Ascending aorta (tissue), 2 donors: Measurements from ENCODE around the gene ST6GALNAC6. TPM values are rescaled to one million over a fixed set of nuclear protein-coding genes. Genes with fewer than 3 reads are reported as not detected.

Source experiments
- DNase-seq, 2 donors: peaks; one replicate each; pipeline ENCODE4 v3.0.0-alpha.2; 2019; ENCODE audit warnings: low spot score in 2 of 2
- H3K27ac ChIP-seq, 2 donors: fragments of 200-600 bp; sonication (generic); one replicate each; pipeline ENCODE4 v1.5.1; 2016 to 2017; ENCODE audit warnings: mild to moderate bottlenecking in 1 of 2
- H3K27me3 ChIP-seq: fragments of 200-600 bp; sonication (generic); one replicate; pipeline ENCODE4 v1.5.1; 2017
- H3K36me3 ChIP-seq, 2 donors: fragments of 200-600 bp; sonication (generic); one replicate each; pipeline ENCODE4 v1.5.1; 2016
- H3K4me1 ChIP-seq, 2 donors: fragments of 200-600 bp; sonication (generic); one replicate each; pipeline ENCODE4 v1.5.1; 2016 to 2017; ENCODE audit warnings: mild to moderate bottlenecking in 1 of 2
- H3K4me3 ChIP-seq, 2 donors: fragments of 200-600 bp; sonication (generic); one replicate each; pipeline ENCODE4 v1.5.1; 2016 to 2017; ENCODE audit warnings: mild to moderate bottlenecking in 1 of 2
- H3K9me3 ChIP-seq, 2 donors: fragments of 200-600 bp; sonication (generic); one replicate each; pipeline ENCODE4 v1.5.1; 2016
- intact Hi-C: fragments of 100-400 bp; cut with DNase I; formaldehyde crosslinking; loops from one replicate; pipeline ENCODE4 v1.15.1; 2023
- total RNA-seq: library from RNA; depleted of rRNA; stranded (reverse); fragments of >200 nt; gene quantifications from one replicate; pipeline ENCODE4 v1.1.0, GENCODE V29; 2016
- TF ChIP-seq, protein P1 (sequence below), 3 experiments: fragments of 200-600 bp in 2 of 3; fragments of 450-650 bp in 1 of 3; sonication (generic) in 2 of 3; IDR thresholded peaks; one replicate each; pipeline ENCODE4 v1.5.1; 2016 to 2019; ENCODE audit warnings: antibody characterized with exemption in 3 of 3, mild to moderate bottlenecking in 1 of 3, moderate library complexity in 1 of 3

The ST6GALNAC6 gene
- total RNA-seq, 1 donor from 2014 or later, result 172 TPM

GRCh38 chr9:127876026-127876763 is 23.2 kb downstream of the ST6GALNAC6 start:
- intact Hi-C loops, result loop anchor here (2.0 kb wide), 2 partner anchors 21 to 43 kb away; no protein-coding TSS in a partner anchor
- peak overlapping the region; percentile 65 to 67 for H3K4me3 ChIP-seq
- peak overlapping the region; percentile 76 to 80 for H3K27ac ChIP-seq
- no peaks in the 10 kb centered on the region for H3K9me3 ChIP-seq
- H3K27me3 ChIP-seq, result no peaks in the 10 kb centered on the region
- TF ChIP-seq, protein P1, sequence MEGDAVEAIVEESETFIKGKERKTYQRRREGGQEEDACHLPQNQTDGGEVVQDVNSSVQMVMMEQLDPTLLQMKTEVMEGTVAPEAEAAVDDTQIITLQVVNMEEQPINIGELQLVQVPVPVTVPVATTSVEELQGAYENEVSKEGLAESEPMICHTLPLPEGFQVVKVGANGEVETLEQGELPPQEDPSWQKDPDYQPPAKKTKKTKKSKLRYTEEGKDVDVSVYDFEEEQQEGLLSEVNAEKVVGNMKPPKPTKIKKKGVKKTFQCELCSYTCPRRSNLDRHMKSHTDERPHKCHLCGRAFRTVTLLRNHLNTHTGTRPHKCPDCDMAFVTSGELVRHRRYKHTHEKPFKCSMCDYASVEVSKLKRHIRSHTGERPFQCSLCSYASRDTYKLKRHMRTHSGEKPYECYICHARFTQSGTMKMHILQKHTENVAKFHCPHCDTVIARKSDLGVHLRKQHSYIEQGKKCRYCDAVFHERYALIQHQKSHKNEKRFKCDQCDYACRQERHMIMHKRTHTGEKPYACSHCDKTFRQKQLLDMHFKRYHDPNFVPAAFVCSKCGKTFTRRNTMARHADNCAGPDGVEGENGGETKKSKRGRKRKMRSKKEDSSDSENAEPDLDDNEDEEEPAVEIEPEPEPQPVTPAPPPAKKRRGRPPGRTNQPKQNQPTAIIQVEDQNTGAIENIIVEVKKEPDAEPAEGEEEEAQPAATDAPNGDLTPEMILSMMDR (IDR thresholded peaks at IDR 0.05), result no peak
- H3K36me3 ChIP-seq, result peaks cover 5 to 16% of the 10 kb centered on the region in 2 donors
- H3K4me1 ChIP-seq, result peaks cover 24 to 44% of the 10 kb centered on the region in 2 donors
- DNase-seq, result no peak

- Histone ChIP-seq H3K36me3 (peaks cover 5 to 23% of the 10 kb centered on the region in 2 donors), H3K4me3 (peak overlapping the region in 1 of 2 donors; percentile 67), H3K27me3 (no peaks in the 10 kb centered on the region), H3K27ac (peak overlapping the region; percentile 76 to 80), H3K4me1 (peaks cover 24 to 44% of the 10 kb centered on the region in 2 donors), H3K9me3 (no peaks in the 10 kb centered on the region)
- TF ChIP-seq, protein P1 (IDR thresholded peaks at IDR 0.05), result no peak
- intact Hi-C loops, result no loop called here
- no peak for DNase-seq
These were observed 24.0 kb downstream of the ST6GALNAC6 start for GRCh38 chr9:127875306-127875966.

DNA sequence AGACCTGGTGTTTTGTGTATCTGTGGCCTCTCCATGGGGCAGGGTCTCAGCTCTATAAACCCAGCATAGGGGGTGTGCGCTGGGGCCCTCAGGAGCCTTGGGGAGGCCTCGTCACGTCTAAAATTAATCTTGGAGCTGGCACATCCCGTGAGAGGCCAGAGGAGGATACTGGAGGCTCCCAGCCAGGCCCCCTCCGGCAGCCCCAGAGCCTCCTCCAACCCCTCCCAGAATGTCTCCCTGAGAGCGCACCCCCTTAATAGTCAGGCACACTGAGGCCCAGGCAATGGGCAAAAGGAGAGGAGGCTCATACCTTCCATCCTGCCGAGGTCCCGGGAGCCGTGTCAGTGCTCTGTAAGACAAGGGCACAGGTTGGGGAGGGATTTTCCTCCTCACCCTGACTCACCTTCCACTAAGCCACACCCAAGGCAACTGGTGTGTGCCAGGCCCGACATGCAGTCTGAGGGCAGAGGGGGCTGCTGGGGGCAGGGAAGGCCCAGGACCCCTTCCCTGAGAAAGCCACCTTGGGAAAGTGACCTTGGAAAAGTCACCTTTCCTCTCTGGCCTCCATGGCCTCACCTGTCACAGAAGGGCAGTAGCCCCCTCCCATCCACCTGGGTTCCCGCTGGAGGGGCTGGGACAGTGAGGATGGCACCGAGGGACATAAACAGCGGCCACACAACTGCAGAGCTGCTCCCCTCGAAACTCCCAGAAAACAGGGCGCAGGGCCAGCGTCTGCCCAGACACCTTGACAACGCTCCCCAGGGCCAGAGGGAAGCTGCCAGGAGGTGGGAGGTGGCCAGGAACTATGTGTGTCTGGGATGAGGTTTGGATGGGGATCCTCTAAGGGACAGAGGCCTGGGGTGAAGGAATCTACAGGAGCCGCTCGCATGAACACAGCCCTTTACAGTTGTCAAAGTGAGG is 24.8 kb downstream of the ST6GALNAC6 start:
- peaks cover 24 to 44% of the 10 kb centered on the region in 2 donors for H3K4me1 ChIP-seq
- H3K27ac ChIP-seq, result peak overlapping the region; percentile 76 to 80
- H3K27me3 ChIP-seq, result no peaks in the 10 kb centered on the region
- H3K4me3 ChIP-seq, result peak overlapping the region; percentile 23 to 67
- no peaks in the 10 kb centered on the region for H3K9me3 ChIP-seq
- TF ChIP-seq, protein P1 (IDR thresholded peaks at IDR 0.05), result no peak
- intact Hi-C loops, result loop anchor here (1.0 to 5.0 kb wide), 2 partner anchors 72 to 89 kb away; partner anchors contain the start of gene FPGS
- H3K36me3 ChIP-seq, result peaks cover 5 to 25% of the 10 kb centered on the region in 2 donors
- no peak for DNase-seq

GRCh38 chr9:127873886-127874285 is 25.5 kb downstream of the ST6GALNAC6 start:
- peak in 1 of 2 donors; percentile 93 for DNase-seq
- peaks cover 24 to 44% of the 10 kb centered on the region in 2 donors for H3K4me1 ChIP-seq

More at GRCh38 chr9:127873886-127874285, 25.5 kb downstream of the ST6GALNAC6 start:
- TF ChIP-seq, protein P1 (IDR thresholded peaks at IDR 0.05), result no peak
- Histone ChIP-seq H3K9me3 (no peaks in the 10 kb centered on the region), H3K4me3 (peak overlapping the region; percentile 23 to 67), H3K36me3 (peaks cover 6 to 31% of the 10 kb centered on the region in 2 donors), H3K27ac (peak overlapping the region; percentile 76 to 80), H3K27me3 (no peaks in the 10 kb centered on the region)
- intact Hi-C loops, result loop anchor here (1.0 to 5.0 kb wide), 2 partner anchors 72 to 89 kb away; partner anchors contain the start of gene FPGS
